Measurements from ENCODE around the gene PBRM1. TPM values are rescaled to one million over a fixed set of nuclear protein-coding genes. Genes with fewer than 3 reads are reported as not detected.

The PBRM1 gene
- total RNA-seq, 1 donor from 2014 or later = 131 TPM

- Mint-ChIP-seq H3K36me3 (ENCODE audit: insufficient read depth) (peaks cover 8% of the 10 kb centered on the region), H3K9me3 (ENCODE audit: low read depth) (no peaks in the 10 kb centered on the region), H3K4me1 (ENCODE audit: low read depth) (no peaks in the 10 kb centered on the region), H3K4me3 (ENCODE audit: low read depth) (no peak overlapping the region), H3K27me3 (no peaks in the 10 kb centered on the region), H3K27ac (no peak overlapping the region)
- no peak for DNase-seq (ENCODE audit: low spot score, unreplicated experiment)
- no peak for TF ChIP-seq CTCF (IDR thresholded peaks at IDR 0.05; ENCODE audit: unreplicated experiment)
These were observed 160.7 kb downstream of the PBRM1 start for GRCh38 chr3:52524752-52525679.

- Mint-ChIP-seq H3K9me3 (ENCODE audit: low read depth) (no peaks in the 10 kb centered on the region), H3K27me3 (no peaks in the 10 kb centered on the region), H3K4me1 (ENCODE audit: low read depth) (no peaks in the 10 kb centered on the region), H3K27ac (no peak overlapping the region), H3K4me3 (ENCODE audit: low read depth) (no peak overlapping the region), H3K36me3 (ENCODE audit: insufficient read depth) (peaks cover 8% of the 10 kb centered on the region)
- no peak for TF ChIP-seq CTCF (IDR thresholded peaks at IDR 0.05; ENCODE audit: unreplicated experiment)
- no peak for DNase-seq (ENCODE audit: low spot score, unreplicated experiment)
These were observed 161.4 kb downstream of the PBRM1 start for GRCh38 chr3:52524258-52524751.

GRCh38 chr3:52523386-52524257, 162.1 kb downstream of the PBRM1 start:
- no peak for DNase-seq (ENCODE audit: low spot score, unreplicated experiment)
- H3K27me3 Mint-ChIP-seq = no peaks in the 10 kb centered on the region
- no peaks in the 10 kb centered on the region for H3K9me3 Mint-ChIP-seq (ENCODE audit: low read depth)
- no peak overlapping the region for H3K27ac Mint-ChIP-seq
- H3K4me1 Mint-ChIP-seq (ENCODE audit: low read depth) = peaks cover 1% of the 10 kb centered on the region
- no peak overlapping the region for H3K4me3 Mint-ChIP-seq (ENCODE audit: low read depth)
- TF ChIP-seq CTCF (IDR thresholded peaks at IDR 0.05; ENCODE audit: unreplicated experiment) = no peak
- H3K36me3 Mint-ChIP-seq (ENCODE audit: insufficient read depth) = peaks cover 8% of the 10 kb centered on the region

- Mint-ChIP-seq H3K27me3 (peaks cover 3% of the 10 kb centered on the region), H3K27ac (no peak overlapping the region), H3K4me3 (ENCODE audit: low read depth) (no peak overlapping the region), H3K4me1 (ENCODE audit: low read depth) (peaks cover 1% of the 10 kb centered on the region), H3K36me3 (ENCODE audit: insufficient read depth) (peaks cover 7% of the 10 kb centered on the region), H3K9me3 (ENCODE audit: low read depth) (no peaks in the 10 kb centered on the region)
- TF ChIP-seq CTCF (IDR thresholded peaks at IDR 0.05; ENCODE audit: unreplicated experiment) = no peak
- no peak for DNase-seq (ENCODE audit: low spot score, unreplicated experiment)
These were observed 163.0 kb downstream of the PBRM1 start for GRCh38 chr3:52522651-52523251.

Data from progenitor cell of endocrine pancreas (in vitro differentiated cells).